Smooth muscle cell (in vitro differentiated cells): Measurements from ENCODE around the gene SLC25A30. TPM values are rescaled to one million over a fixed set of nuclear protein-coding genes. Genes with fewer than 3 reads are reported as not detected.

Experiments used
- DNase-seq: peaks from one replicate; lab custom pipeline; 2025; ENCODE audit not compliant: unreplicated experiment; lab: John Stamatoyannopoulos, UW
- H2AFZ ChIP-seq: fragments of 200-600 bp; sonication (generic); 2 replicates; pipeline ENCODE4 v1.6.0; 2016; ENCODE audit warnings: antibody characterized with exemption, low read depth, mild to moderate bottlenecking
- H3F3A ChIP-seq: fragments of 200-600 bp; sonication (generic); 2 replicates; pipeline ENCODE4 v1.6.0; 2017; ENCODE audit warnings: antibody characterized with exemption, low read depth
- H3K27ac ChIP-seq: fragments of 200-600 bp; sonication (generic); 2 replicates; pipeline ENCODE4 v1.5.1; 2016; ENCODE audit warnings: low read depth, mild to moderate bottlenecking
- H3K27me3 ChIP-seq: fragments of 200-600 bp; sonication (generic); 2 replicates; pipeline ENCODE4 v1.6.1; 2016; ENCODE audit warnings: low read depth, mild to moderate bottlenecking
- H3K36me3 ChIP-seq: fragments of 200-600 bp; sonication (generic); 2 replicates; pipeline ENCODE4 v1.5.1; 2016; ENCODE audit warnings: low read depth
- H3K4me1 ChIP-seq: fragments of 200-600 bp; sonication (generic); 2 replicates; pipeline ENCODE4 v1.5.1; 2016; ENCODE audit warnings: low read depth
- H3K4me2 ChIP-seq: fragments of 200-600 bp; sonication (generic); 2 replicates; pipeline ENCODE4 v1.6.0; 2016; ENCODE audit warnings: mild to moderate bottlenecking
- H3K4me3 ChIP-seq: fragments of 200-600 bp; sonication (generic); 2 replicates; pipeline ENCODE4 v1.5.1; 2016; ENCODE audit warnings: mild to moderate bottlenecking
- H3K79me2 ChIP-seq: fragments of 200-600 bp; sonication (generic); 2 replicates; pipeline ENCODE4 v1.6.0; 2016; ENCODE audit warnings: low read depth, mild to moderate bottlenecking
- H3K9ac ChIP-seq: fragments of 200-600 bp; sonication (generic); 2 replicates; pipeline ENCODE4 v1.6.0; 2016; ENCODE audit warnings: low read depth
- H3K9me3 ChIP-seq: fragments of 200-600 bp; sonication (generic); replicated peaks from 2 replicates; pipeline ENCODE4 v1.5.1; 2016; ENCODE audit warnings: low read depth
- H4K20me1 ChIP-seq: fragments of 200-600 bp; sonication (generic); 2 replicates; pipeline ENCODE4 v1.6.0; 2016; ENCODE audit warnings: low read depth
- CTCF ChIP-seq: fragments of 200-600 bp; sonication (generic); IDR thresholded peaks from 2 replicates; pipeline ENCODE4 v1.5.1; 2017; ENCODE audit warnings: borderline replicate concordance, mild to moderate bottlenecking, antibody characterized with exemption; ENCODE audit not compliant: insufficient read depth, poor library complexity, severe bottlenecking
- WGBS: methylation state at CpG from one replicate; pipeline ENCODE4 v1.1.7; 2016; ENCODE audit warnings: low lambda C conversion rate; 5-methylcytosine and 5-hydroxymethylcytosine counted together
- polyA plus RNA-seq: library from polyadenylated mRNA; unstranded; fragments of >200 nt; fragmentation: Nextera tagmentation; extraction: Ambion mirVana; gene quantifications from 2 replicates; pipeline ENCODE4 v1.2.1, GENCODE V29; 2016
- total RNA-seq: library from RNA; depleted of rRNA; stranded (reverse); fragments of >200 nt; gene quantifications from 2 replicates; pipeline ENCODE4 v1.2.3, GENCODE V29; 2014

The SLC25A30 gene
- total and polyA plus RNA-seq, 2 experiments from 2014 or later: 1.3 to 6.8 TPM

GRCh38 chr13:45402641-45403040 is 15.5 kb downstream of the SLC25A30 start:
- DNase-seq: no peak
- Histone ChIP-seq H3K4me1 (no peaks in the 10 kb centered on the region), H3K27ac (no peak overlapping the region), H3K27me3 (no peaks in the 10 kb centered on the region), H3K9ac (no peak overlapping the region), H3K9me3 (no peaks in the 10 kb centered on the region), H3K79me2 (no peaks in the 10 kb centered on the region), H3K36me3 (peaks cover 2% of the 10 kb centered on the region), H4K20me1 (no peaks in the 10 kb centered on the region), H3K4me3 (no peak overlapping the region), H3F3A (no peaks in the 10 kb centered on the region), H2AFZ (no peak overlapping the region), H3K4me2 (no peak overlapping the region)
- TF ChIP-seq CTCF: no peak
- 93% methylated on average over 3 of the region's 3 CpGs for WGBS

- no peak for DNase-seq
- Histone ChIP-seq H3K4me2 (no peak overlapping the region), H3F3A (peaks cover 3% of the 10 kb centered on the region), H4K20me1 (peaks cover 6% of the 10 kb centered on the region), H3K4me1 (no peaks in the 10 kb centered on the region), H3K36me3 (no peaks in the 10 kb centered on the region), H3K27me3 (no peaks in the 10 kb centered on the region), H3K27ac (no peak overlapping the region), H3K4me3 (no peak overlapping the region), H3K9me3 (no peaks in the 10 kb centered on the region), H3K79me2 (no peaks in the 10 kb centered on the region), H3K9ac (no peak overlapping the region), H2AFZ (no peak overlapping the region)
- 100% methylated on average over 1 of the region's 1 CpG for WGBS
- TF ChIP-seq CTCF: no peak
Observed at GRCh38 chr13:45401314-45401713, 16.9 kb downstream of the SLC25A30 start.

GRCh38 chr13:45398877-45399276 is 19.3 kb downstream of the SLC25A30 start:
- 93% methylated on average over 4 of the region's 4 CpGs for WGBS
- TF ChIP-seq CTCF: no peak

GRCh38 chr13:45396533-45397095 is 21.6 kb downstream of the SLC25A30 start:
- DNase-seq: no peak
- Histone ChIP-seq H4K20me1 (peaks cover 17% of the 10 kb centered on the region), H2AFZ (no peak overlapping the region), H3K4me2 (peak overlapping the region; percentile 36), H3F3A (peaks cover 3% of the 10 kb centered on the region), H3K36me3 (no peaks in the 10 kb centered on the region), H3K9me3 (no peaks in the 10 kb centered on the region), H3K4me1 (peaks cover 4% of the 10 kb centered on the region), H3K9ac (no peak overlapping the region), H3K27me3 (no peaks in the 10 kb centered on the region), H3K79me2 (no peaks in the 10 kb centered on the region), H3K27ac (no peak overlapping the region), H3K4me3 (no peak overlapping the region)
- no peak for TF ChIP-seq CTCF
- 41% methylated on average over 9 of the region's 9 CpGs for WGBS

More at GRCh38 chr13:45398877-45399276, 19.3 kb downstream of the SLC25A30 start:
- no peak overlapping the region for H3K27ac ChIP-seq
- H3K27me3 ChIP-seq: no peaks in the 10 kb centered on the region
- H3K79me2 ChIP-seq: no peaks in the 10 kb centered on the region
- peaks cover 3% of the 10 kb centered on the region for H3F3A ChIP-seq
- no peaks in the 10 kb centered on the region for H3K36me3 ChIP-seq
- H3K9me3 ChIP-seq: no peaks in the 10 kb centered on the region
- no peak overlapping the region for H2AFZ ChIP-seq
- H3K4me1 ChIP-seq: peaks cover 1% of the 10 kb centered on the region
- DNase-seq: no peak
- H3K4me2 ChIP-seq: no peak overlapping the region
- no peak overlapping the region for H3K9ac ChIP-seq
- no peak overlapping the region for H3K4me3 ChIP-seq
- peaks cover 17% of the 10 kb centered on the region for H4K20me1 ChIP-seq
